Anterior cingulate cortex (tissue), 58 donors: Measurements from ENCODE around the gene FEM1C.
"Not testable (repeated sequence)": the region's sequence is repeated elsewhere in the genome, so short reads cannot be mapped to it uniquely, and the experiment has no call there.

Experiments
- DNase-seq, 58 donors: peaks; one replicate each; lab custom pipeline; 2025; lab: John Stamatoyannopoulos, UW

FEM1C gene

GRCh38 chr5:115480271-115480670 lies 64.3 kb downstream of the FEM1C start:
- no peak for DNase-seq

- DNase-seq = not testable (repeated sequence)
Measured at GRCh38 chr5:115479166-115479873, 65.3 kb downstream of the FEM1C start.

GRCh38 chr5:115478281-115478680 lies 66.3 kb downstream of the FEM1C start:
- no peak for DNase-seq

- no peak for DNase-seq
Measured at GRCh38 chr5:115477581-115477980, 67.0 kb downstream of the FEM1C start.

- DNase-seq = no peak
Measured at GRCh38 chr5:115475788-115476187, 68.8 kb downstream of the FEM1C start.

GRCh38 chr5:115472271-115473025 lies 72.1 kb downstream of the FEM1C start:
- DNase-seq = peak in 14 of 58 donors; percentile 12 to 48 (median 24)

- DNase-seq = peak in 11 of 58 donors; percentile 10 to 41 (median 25)
Measured at GRCh38 chr5:115471345-115472063, 73.1 kb downstream of the FEM1C start.

GRCh38 chr5:115470921-115471320 lies 73.7 kb downstream of the FEM1C start:
- no peak for DNase-seq
